Amygdala (tissue), 56 donors: ENCODE measurements around the gene TM4SF20.

Experiments
- DNase-seq, 56 donors: peaks; one replicate each; lab custom pipeline; 2025; lab: John Stamatoyannopoulos, UW

The TM4SF20 gene

DNA sequence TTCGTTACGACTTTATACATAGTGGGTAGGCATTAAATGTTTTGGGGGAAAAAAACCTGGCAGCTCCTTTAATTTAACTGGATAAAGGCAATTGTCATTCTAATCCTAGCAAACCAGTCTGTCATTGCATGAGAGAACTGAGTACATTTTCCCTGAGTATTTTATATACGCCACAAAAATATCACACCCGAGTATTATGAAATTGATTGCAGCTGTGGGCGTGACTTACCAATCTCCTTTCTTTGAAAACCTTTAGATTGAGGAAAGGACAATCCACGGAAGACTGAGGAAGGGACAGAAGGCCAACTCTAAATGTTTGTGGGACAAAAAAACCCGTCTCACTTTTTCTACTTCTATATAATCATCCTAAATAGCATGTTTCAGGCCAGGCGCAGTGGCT, 9.0 kb downstream of the TM4SF20 start:
- no peak for DNase-seq

DNA sequence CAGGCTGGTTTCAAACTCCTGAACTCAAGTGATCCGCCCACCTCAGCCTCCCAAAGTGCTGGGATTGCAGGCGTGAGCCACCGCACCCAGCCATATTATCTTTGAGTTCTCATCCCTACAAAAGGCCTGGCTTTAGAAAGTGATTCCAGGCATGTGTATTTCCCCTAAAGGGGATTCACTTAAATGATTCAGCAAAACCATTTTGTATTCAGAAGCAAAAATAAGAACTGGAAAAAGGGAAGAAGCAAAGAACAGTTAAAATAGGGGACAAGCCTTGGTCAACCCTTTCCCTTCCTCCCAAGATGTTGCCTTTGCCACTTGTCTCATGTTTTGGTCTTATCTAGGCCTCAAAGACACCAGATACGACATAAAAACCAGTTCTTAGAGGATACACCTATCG, 10.5 kb downstream of the TM4SF20 start:
- DNase-seq = no peak

DNA sequence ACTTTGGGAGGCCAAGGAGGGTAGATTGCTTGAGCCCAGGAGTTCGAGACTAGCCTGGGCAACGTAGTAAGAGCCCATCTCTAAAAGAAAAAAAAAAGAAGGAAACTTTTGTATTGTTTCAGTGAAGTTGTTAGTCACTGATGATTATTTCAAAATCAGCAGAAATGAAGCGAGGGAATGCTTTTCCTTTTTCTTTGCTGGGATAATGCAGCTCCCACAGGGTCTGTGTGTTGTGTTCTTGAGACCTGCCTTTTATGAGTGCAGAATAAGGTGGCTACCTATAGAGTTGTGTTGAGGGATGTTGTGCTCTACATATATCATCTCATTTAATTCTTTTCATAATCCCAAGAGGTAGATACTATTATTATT, 11.7 kb downstream of the TM4SF20 start:
- DNase-seq = no peak

DNA sequence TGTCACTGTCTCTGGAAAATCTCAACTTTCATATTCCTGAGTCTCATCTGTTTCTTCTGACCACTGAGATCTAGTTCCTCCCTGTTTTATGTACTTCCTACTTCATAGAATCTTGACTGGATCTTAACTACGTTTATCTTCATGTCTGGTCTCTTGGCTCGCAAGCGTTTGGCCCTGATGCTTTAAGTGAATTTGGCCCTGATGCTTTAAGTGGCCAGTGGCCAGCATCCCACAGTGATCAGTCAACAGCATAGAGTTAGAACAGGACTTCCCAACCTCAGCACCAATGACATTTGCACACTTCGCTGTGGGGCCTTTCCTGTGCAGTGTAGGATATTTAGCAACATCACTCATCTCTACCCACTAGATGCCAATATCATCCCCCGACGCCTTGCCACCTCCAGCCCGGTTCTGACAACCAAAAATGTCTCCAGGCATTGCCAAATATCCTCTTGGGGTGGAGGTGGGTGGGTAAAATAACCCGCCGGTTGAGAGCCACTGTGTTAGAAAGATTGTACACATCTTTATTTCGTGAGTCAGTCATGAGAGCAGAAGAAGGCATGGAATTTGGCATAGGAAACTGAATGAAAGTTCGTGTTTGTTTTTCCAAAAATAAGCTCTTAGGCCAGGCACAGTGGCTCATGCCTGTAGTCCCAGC, 12.2 kb downstream of the TM4SF20 start:
- no peak for DNase-seq

DNA sequence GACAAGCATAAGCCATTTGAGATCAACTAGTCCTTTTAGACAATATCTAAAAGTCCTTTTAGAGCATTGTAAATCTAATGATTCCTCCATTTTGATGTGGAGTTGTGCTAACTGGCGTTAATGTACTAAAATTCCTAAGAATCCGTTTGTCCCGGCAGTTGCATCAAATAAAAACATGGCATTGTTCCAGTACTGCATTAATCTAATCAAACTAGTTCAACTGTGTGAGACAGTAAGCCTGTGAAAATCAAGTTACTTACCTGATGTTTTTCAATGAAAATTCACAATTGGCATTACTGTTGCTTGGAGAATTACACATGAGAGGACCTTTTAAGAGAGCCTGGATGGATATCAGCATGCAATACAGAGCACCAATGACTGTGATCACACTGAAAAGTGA, 13.3 kb downstream of the TM4SF20 start:
- DNase-seq = no peak

DNA sequence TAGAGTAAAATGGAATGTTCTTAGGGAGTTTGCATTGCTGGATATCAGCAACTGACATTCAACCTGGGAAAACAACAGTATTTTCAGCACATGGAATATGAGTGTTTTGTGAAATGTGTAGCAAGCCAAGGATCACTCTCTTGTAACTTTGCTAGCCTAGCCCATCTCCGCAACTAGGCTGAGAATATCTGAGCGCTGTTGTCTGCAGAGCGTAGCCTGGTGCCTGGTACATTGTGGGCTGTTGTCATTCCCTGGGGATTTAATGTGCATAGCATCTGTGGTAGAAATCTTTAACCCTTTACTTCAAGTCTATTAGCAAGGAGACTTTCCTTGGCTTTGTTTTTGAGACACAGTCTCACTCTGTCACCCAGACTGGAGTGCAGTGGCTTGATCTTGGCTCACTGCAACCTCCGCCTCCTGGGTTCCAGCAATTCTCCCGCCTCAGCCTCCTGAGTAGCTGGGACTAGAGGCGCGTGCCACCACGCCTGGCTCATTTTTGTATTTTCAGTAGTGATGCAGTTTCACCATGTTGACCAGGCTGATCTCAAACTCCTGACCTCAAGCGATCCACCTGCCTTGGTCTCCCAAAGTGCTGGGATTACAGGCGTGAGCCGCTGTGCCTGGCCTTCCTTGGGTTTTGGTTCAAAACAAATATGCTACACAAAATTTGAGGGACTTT, 14.4 kb downstream of the TM4SF20 start:
- DNase-seq = peak in 8 of 56 donors; percentile 2 to 33 (median 20)

DNA sequence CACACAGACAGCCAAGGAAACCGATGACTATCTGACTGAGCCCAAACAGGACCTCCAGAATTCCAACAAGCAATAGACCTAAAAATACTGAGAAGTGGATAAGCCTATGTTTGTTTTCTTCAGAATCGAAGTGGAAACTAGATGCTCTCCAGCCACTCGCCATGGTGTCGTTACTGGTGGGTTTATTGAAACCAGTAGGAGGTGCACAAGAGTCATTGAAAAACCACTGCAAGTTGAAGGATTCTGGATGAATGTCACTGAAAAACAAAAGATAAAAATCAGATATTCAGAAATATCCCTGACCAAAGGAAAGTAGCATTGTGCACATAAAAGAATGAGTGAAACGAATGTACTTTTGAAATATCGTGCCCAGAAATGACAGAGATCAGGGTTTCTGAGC, 15.3 kb downstream of the TM4SF20 start:
- no peak for DNase-seq

DNA sequence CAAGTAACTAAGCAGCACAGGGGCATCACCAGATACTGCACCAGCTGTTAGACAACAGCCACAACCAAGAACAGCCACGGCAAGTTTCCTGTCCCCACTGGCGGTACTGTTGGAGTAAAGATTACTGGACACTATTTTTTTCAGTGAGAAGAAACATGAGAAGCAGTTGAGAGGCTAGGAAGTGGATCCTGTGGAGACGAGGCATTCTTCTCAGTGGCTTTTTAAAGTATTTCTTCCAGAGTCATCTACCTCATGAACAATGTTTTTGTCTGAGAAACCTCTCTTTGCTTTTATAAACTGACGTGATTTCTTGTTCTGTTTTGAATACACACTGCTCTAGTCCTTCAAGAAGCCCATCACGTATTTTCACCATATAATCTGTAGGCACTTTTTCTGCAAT, 18.8 kb downstream of the TM4SF20 start:
- DNase-seq = no peak

DNA sequence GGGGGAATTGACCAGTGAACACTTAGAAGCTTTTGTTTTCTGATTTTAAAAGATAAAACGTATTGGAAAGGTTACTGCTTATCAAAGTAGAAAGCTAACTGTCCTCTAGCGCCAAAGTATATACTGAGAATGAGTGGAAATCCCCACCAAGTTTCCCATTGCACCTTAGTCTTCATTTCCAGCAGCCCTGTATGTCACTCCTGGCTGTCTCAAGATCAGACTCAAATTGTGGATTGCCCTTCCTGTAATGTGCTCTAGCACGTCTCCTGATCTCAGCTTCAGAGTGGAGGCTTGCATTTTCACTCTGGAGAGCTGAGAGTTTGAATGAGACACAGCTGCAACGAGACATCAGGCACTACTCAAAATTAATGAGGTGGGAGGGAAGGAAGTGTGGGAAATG, 27.5 kb downstream of the TM4SF20 start:
- no peak for DNase-seq

DNA sequence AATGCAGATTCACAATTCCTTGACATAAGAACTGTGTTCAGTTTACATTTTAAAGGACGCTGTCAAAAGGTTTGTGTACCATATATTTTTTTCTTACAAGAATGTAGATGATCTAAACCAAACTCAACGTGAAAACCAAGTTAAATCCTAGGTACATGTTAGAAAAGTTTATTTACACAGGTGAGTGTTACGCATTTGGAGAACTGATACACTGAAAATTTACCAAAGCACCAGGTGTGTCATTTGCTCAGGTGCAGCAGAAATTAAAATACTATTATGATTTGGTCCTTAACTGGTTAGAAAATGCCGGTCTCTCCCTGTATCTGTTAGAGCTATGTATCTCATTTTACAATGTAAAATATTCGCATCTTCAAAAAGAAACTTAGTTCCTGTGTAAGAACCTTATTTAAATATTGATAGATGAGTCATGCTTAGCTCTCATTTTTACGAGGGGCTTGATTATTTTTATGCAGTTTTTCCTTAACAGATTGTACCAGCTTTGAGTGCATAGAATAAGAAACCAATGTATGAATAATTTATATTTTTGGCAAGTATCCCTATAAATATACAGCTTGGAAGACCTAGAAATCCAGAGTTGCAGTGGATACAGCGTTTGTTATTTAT, 29.0 kb downstream of the TM4SF20 start:
- no peak for DNase-seq

DNA sequence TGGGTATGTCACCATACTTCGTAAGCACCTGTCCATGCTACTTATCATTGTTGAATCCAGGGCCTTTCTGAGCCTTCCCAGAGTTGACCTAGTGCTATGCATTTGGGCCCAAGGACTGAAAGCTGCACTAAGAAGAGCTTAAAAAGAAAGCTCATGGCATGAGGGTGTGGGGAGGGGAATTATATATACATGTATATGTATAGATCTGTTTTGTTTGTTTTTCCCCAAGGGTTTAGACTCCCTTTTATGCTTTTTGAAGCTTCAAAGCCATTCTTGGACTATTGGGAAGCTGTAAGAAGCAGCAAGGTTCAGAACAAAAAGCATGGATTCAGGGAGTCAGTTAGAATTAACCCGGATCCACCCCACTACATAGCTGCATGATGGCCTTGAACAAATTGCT, 30.8 kb downstream of the TM4SF20 start:
- no peak for DNase-seq

DNA sequence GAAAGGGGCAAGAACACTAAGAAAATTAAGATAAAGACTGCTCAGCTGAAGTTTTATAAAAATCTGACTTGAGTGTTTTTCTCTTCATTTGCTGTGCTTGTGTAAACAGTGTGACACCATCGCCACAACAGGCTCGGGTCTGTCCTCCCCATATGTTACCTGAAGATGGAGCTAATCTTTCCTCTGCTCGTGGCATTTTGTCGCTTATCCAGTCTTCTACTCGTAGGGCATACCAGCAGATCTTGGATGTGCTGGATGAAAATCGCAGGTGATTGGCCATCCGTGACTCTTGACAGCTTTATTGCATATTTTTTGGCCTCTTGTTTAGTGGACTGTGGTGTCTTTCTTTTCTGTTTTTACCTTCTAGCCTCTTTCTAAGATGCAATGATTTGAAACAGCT, 32.0 kb downstream of the TM4SF20 start:
- DNase-seq = no peak

DNA sequence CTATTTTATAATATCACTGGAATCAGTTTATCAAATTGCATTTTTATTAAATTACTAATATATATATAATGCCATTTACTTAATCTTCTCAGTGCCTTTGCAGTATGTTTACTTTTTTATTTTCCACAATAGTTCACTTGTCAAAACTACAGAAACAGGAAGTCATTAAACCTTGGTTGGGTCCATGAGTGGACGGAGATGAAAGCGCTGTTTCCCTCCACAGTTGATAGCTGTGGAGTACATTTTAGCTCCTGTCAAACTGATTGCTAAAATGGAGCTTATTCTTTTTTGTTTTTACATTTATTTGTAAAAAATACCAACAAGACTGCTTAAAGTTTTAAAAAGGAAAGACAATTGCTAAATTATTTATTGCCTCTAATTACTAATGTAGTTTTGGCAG, 34.9 kb downstream of the TM4SF20 start:
- DNase-seq = no peak

DNA sequence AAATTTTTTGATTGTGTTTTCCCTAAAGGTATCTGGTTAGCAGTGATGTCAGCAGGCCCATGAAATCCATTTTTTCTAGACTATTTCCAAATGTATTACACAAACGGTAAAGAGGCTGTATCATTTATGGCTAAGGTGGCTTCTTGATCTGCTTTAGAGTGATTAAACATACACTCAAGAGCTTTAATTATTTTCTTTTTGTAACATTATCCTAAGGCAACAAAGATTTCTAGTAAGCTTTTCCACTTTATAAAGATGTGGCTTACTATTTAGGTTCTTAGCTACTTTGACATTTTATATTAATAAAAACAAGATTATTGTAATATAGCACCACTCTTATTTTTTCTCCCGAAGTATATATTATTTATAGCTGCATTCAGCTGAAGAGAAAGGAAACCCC, 37.6 kb downstream of the TM4SF20 start:
- no peak for DNase-seq

DNA sequence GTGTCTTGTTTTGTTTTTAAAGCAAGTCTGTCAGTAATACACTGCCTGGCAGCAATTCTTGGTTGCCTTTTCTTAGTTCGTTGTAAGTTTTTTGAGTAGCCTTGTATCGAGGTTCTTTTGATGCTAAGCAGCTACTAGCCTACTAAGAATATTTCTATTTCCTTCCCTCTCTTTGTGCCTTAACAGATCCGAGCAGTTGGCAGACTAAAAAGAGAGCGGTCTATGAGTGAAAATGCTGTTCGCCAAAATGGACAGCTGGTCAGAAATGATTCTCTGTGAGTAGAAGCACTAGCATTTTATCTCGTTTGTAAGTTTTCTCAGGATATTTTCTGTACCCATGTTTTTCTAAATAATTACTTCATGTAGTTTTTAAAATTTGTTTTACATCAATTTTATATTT, 39.0 kb downstream of the TM4SF20 start:
- peak in 5 of 56 donors; percentile 9 to 22 (median 14) for DNase-seq

DNA sequence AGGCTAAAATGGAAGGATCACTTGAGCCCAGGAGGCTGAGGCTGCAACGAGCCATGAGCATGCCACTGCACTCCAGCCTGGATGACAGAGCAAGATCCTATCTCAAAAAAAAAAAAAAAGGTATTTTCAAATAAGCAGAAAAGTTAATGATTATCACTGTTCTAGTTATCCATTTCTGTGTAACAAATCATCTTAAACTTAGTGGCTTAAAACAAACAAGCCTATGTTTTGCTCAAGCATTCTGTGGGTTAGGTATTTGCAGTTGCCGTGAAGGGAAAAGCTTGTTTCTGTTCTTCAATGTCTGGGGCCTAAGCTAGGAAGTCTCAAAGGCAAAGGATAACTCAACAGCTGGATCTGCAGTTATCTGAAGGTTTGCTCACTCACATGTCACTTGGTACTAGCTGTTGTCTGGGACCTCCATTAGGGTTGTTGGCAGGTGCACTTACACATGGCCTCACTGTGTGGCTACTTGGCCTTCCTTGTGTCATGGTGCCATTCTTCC, 40.0 kb downstream of the TM4SF20 start:
- no peak for DNase-seq

DNA sequence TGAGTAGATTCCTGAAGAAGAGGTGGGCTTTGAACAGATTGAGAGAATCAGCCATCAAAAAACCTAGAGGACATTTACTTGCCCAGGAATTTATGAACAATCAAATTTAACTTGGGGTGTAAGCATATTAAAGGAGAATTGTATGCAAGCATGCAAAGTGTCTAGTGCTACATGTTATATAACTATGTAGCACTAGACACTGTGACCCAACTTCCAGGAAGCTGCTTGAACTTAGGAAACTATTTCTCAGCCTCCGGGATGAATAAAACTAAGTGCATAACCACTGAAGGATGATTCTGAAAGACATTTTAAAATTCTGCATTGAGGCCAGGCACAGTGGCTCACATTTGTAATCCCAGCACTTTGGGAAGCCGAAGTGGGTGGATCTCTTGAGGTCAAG, 41.7 kb downstream of the TM4SF20 start:
- DNase-seq = no peak

DNA sequence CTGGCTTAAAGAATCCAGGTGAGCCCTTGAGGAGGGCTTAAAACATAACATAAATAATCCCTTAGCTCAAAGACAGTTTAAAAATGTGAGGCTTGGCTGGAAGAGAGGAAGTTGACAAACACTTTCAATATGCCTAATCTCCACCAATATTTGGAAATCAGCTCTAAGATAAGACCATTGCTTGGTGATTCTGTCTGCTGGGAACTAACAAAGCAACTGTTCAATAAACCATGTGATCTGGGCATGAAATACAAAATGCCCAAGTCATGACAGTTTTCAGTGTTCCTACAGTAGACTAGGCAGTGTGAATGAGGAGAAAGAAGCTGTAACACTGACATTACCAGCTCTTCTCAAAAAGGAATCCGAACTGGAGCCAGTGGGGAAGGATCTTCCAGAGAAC, 43.4 kb downstream of the TM4SF20 start:
- peak in 2 of 56 donors; percentile 5 to 6 for DNase-seq

DNA sequence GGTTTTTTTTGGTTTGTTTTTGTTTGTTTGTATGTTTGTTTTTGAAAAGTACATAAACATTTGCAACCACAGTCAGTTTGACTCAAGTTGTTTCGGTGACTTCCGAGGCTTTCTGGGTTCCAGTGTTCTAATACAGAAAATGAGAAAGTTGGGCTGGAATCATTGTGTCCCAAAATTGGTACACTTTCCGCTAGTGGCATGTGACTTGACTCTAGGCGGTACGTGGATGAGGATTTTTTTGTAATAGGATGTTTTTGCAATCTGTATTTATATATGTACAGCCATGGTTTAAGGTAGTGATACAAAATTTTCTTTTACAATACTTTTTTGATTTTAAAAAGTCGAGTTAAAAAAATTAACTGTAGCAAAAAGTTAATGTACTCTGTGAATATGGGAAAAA, 52.3 kb downstream of the TM4SF20 start:
- no peak for DNase-seq

DNA sequence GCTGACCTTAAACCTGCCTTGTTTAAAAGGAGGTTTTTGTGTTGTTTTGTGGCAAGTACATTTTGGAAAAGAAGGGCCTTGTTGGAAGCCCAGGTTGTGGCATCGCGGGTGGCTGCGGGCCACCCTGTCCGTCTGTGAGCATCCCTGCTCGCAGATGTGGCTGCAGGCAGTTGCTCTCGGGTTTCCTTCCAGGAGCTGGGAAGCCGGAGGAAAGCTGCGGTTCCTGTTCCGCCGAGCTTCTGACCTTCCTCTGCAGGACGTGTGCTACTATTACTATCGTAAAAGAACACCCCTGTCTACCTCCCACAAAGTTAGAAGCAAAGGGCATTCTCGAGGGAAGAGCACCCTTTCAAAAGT, 53.3 kb downstream of the TM4SF20 start:
- peak in 20 of 56 donors; percentile 11 to 66 (median 36) for DNase-seq

DNA sequence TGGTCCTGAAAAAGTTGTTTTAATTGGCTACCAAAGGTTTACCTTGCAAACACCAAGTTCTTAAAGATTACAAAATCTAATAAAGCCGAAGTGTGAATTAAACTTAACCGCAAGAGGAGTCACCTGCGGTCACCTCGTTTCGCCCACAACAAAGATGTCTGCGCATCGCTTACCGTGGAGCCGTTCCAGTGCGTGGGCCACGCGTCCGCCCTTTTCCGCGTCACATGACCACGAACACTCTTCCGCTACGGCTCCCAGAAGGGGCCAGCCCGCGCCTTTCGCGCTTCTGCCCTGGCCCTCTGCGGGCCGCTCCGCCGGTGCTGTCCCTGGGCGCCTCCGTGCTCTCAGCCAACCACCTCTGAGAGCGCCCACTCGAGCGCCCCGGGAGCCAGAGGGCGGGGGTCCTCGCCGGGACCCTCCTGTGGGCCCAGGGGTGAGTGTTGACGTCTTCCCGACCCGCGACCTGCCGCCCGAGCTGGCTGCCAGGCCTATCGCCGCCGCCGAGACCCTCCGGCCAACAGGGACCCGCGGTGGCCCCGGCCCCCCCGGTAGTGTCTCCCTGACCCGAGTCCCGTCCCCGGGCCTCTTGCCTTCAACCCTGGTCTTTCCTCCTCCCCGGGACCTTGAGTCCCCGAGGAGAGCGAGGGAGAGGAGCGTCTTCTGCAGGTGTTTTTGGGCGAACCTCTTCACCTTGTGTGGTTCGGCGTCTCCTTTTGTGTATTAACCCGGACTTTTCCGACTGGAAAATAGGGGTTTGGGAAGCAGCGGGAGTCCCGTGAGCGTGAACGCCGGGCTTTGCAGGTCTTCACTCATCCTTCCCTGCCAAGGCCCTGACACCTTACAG, 53.9 kb downstream of the TM4SF20 start, which contains the start of gene MFF:
Gene MFF, plus strand, starts transcription at position 257 of the 844 bp plus-strand sequence. CDS start 5,415 bp downstream, outside the sequence.
- peak; percentile 51 to 95 (median 85) for DNase-seq
